ENCODE data around the gene HAT1. TPM values are rescaled to one million over a fixed set of nuclear protein-coding genes. Genes with fewer than 3 reads are reported as not detected.

HAT1 gene
- total and polyA plus RNA-seq, 10 of the 15 experiments (the other 5 are each of a cell fraction or from before 2014, with no cell fraction given): 60.0 to 225 (median 130) TPM

- Histone ChIP-seq H3K27ac (ENCODE audit: control insufficient read depth, insufficient read depth) (no peak overlapping the region), H2AFZ (ENCODE audit: control insufficient read depth, low read depth, low read length) (no peak overlapping the region), H3K9ac (ENCODE audit: control insufficient read depth, insufficient read depth, low read length) (no peak overlapping the region), H3K4me1 (ENCODE audit: control insufficient read depth, insufficient read depth, low read length) (no peaks in the 10 kb centered on the region), H3K27me3 (replicated peaks in 1 of 2; ENCODE audit: control insufficient read depth in 2 of 2, insufficient read depth in 2 of 2, low read length in 1 of 2) (no peaks in the 10 kb centered on the region; a peak in 1 of 4 replicates), H3K79me2 (ENCODE audit: control insufficient read depth, insufficient read depth, low read length) (no peaks in the 10 kb centered on the region), H3K9me3 (replicated peaks; ENCODE audit: control insufficient read depth, insufficient read depth, low read length) (no peaks in the 10 kb centered on the region), H3K4me3 (no peak overlapping the region), H4K20me1 (ENCODE audit: control insufficient read depth, insufficient read depth) (no peaks in the 10 kb centered on the region), H3K4me2 (ENCODE audit: control insufficient read depth, insufficient read depth) (no peak overlapping the region), H3K36me3 (ENCODE audit: control insufficient read depth in 2 of 2, insufficient read depth in 2 of 2, low read length in 1 of 2) (no peaks in the 10 kb centered on the region; a peak in 1 of 4 replicates)
- ChIA-PET RAD21 (ENCODE audit: unreplicated experiment) (no interaction called here), SMC1A (ENCODE audit: uncharacterized antibody, unreplicated experiment) (interaction anchor here (0.7 to 1.2 kb wide), 2 partner anchors 22 to 32 kb away, joined by 3 read pairs; no protein-coding TSS in a partner anchor), CTCF (interaction anchor here (0.9 to 1.6 kb wide), 2 partner anchors 9 to 285 kb away, joined by 4 to 7 read pairs; no protein-coding TSS in a partner anchor), POLR2A (no interaction called here)
- BruUV-seq (replicated peaks): no TSS peak
- WGBS (ENCODE audit: insufficient coverage, insufficient replicate concordance, low lambda C conversion rate, missing lambda C conversion rate): 72% methylated on average over 4 of the region's 4 CpGs
- ATAC-seq (no peak), FAIRE-seq (no peak), DNase-seq (ENCODE audit: low read depth, low spot score) (no peak)
- in situ Hi-C loops (cut with MboI) (no loop called here), intact Hi-C loops (cut with micrococcal nuclease; ENCODE audit: unreplicated experiment) (no loop called here)
- no peak for TF ChIP-seq SMAD1 (IDR thresholded peaks at IDR 0.05; ENCODE audit: low read depth, partially characterized antibody)
- no peak for TF ChIP-seq BCL3 (IDR thresholded peaks at IDR 0.05; ENCODE audit: borderline replicate concordance, insufficient read depth, low read depth, low read length, poor library complexity, severe bottlenecking)
- no peak for TF ChIP-seq BRCA1 (IDR thresholded peaks at IDR 0.05; ENCODE audit: low read depth, low read length)
- TF ChIP-seq CREB1 (IDR thresholded peaks at IDR 0.05; ENCODE audit: low read depth): no peak
- TF ChIP-seq KAT2A (conservative IDR thresholded peaks at IDR 0.05; ENCODE audit: control insufficient read depth, low read depth, low read length): no peak
- no peak for TF ChIP-seq ZNF274 (IDR thresholded peaks at IDR 0.05; ENCODE audit: insufficient read depth, insufficient read length)
- no peak for TF ChIP-seq TBL1XR1 (IDR thresholded peaks at IDR 0.05; ENCODE audit: low read depth, low read length)
- TF ChIP-seq CREM (IDR thresholded peaks at IDR 0.05; ENCODE audit: low read depth): no peak
- no peak for TF ChIP-seq ETV6 (conservative IDR thresholded peaks at IDR 0.05 in 1 of 2, IDR thresholded peaks at IDR 0.05 in 1 of 2; ENCODE audit: borderline replicate concordance in 1 of 2, low read depth in 1 of 2)
- no peak for TF ChIP-seq JUND (IDR thresholded peaks at IDR 0.05; ENCODE audit: low read depth, low read length)
- no peak for TF ChIP-seq ATF2 (IDR thresholded peaks at IDR 0.05; ENCODE audit: low read length)
- TF ChIP-seq E2F4 (IDR thresholded peaks at IDR 0.05; ENCODE audit: low read depth, low read length): no peak
- no peak for TF ChIP-seq CHD2 (IDR thresholded peaks at IDR 0.05; ENCODE audit: borderline replicate concordance, low read depth, low read length)
- no peak for TF ChIP-seq TARDBP (IDR thresholded peaks at IDR 0.05; ENCODE audit: borderline replicate concordance)
- no peak for TF ChIP-seq PRDM15 (CRISPR knock-in tag; IDR thresholded peaks at IDR 0.05)
- no peak for TF ChIP-seq ZNF24 (IDR thresholded peaks at IDR 0.05)
- no peak for TF ChIP-seq DPF2 (IDR thresholded peaks at IDR 0.05)
- TF ChIP-seq KDM1A (IDR thresholded peaks at IDR 0.05; ENCODE audit: borderline replicate concordance): no peak
- no peak for TF ChIP-seq ZBED1 (IDR thresholded peaks at IDR 0.05; ENCODE audit: borderline replicate concordance)
Observed at GRCh38 chr2:171991027-171991426, 68.8 kb downstream of the HAT1 start.
